DMS 273 treated with DMSO at 0.1 percent for 48 hours (cell line): ENCODE results near the gene IPP.
"Not testable (repeated sequence)": the region's sequence is repeated elsewhere in the genome, so short reads cannot be mapped to it uniquely, and the experiment has no call there.

Experiments
- DNase-seq: peaks from one replicate; lab custom pipeline; 2025; lab: John Stamatoyannopoulos, UW

The IPP gene

DNA sequence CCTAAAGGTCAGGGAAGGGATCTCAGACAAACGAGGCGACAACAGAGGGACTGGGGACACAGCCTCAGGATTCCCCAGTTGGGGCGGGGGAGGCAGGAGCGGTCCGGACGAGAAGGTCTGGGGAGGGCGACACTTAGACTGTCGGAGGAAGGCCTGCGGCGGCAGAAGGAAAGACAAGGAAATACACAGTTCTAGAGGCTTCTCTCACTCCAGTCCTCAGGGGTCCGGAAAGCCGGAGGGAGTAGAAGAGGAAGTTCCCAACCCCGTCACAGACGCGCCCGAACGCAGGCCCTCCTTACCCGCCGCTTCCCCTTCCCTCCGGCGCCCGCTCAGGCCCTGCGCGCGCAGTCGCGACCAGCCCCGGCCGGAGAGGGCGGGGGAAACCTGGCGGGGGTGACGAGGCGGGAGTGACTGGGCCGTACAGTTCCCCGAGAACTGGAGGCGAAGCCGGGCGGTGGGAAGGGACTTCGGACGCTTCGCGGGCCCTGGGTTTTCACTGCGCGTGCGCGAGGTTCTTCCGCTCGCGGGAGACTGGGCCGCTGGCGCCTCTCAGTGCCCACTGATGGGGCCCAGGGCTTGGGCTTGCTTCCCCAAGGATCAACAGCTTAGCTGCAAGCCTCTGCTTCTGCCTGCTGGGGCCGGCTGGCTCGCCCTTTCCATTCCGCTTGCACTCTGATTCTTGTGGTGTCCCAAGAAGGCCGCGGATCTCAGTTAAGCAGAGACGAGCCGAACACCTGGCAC lies at the start of gene IPP:
Gene IPP (minus strand): TSS at position 356 of the 741 bp plus-strand sequence. CDS start 4,242 bp downstream, outside the sequence.
- DNase-seq = peak; percentile 90

DNA sequence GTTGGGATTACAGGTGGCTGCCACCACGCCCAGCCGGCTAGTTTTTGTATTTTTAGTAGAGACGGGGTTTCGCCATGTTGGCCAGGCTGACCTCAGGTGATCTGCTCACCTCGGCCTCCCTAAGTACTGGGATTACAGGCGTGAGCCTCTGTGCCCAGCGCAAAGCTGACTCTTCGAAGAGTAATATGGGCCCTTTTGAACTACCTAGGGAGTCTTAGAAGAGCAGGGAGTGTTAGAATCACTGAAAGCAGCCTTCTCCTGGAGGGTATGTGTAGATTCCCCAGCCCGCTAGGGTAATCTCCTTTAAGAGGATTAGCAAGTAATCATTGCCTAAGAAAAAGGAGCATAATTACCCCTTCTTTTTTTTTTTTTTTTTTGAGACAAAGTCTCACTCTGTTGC lies 46.5 kb upstream of the IPP start:
- no peak for DNase-seq

GRCh38 chr1:45796381-45796780 lies 45.9 kb upstream of the IPP start:
- DNase-seq = no peak

- no peak for DNase-seq
Observed at GRCh38 chr1:45793942-45794604, 43.6 kb upstream of the IPP start.

DNA sequence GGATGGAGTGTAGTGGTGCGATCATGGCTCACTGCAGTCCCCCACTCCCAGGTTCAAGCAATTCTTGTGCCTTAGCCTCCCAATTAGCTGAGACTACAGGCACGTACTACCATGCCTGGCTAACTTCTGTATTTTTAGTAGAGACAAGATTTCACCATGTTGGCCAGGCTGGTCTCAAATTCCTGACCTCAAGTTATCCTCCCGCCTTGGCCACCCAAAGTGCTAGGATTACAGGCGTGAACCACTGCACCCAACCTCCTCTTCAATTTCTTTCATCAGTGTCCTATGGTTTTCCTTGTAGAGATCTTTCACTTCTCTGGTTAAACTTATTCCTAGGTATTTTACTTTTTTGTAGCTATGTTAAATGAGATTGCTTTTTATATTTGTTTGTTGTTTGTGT lies 42.3 kb upstream of the IPP start:
- no peak for DNase-seq

DNA sequence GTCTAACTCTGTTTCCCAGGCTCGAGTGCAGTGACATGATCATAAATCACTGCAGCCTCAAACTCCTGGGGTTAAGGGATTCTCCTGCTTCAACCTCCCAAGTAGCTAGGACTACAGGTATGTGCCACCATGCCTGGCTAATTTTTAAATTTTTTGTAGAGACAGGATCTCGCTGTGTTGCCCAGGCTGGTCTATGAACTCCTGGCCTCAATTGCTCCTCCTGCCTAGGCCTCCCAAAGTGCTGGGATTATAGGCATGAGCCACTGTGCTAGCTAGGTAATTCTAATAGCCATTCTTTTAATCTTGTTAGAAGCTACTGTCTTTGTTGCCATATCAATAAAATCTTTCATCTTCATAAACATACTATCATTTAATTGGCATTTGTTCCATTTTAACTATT lies 39.1 kb upstream of the IPP start:
- no peak for DNase-seq

- no peak for DNase-seq
Observed at GRCh38 chr1:45787905-45788304, 37.5 kb upstream of the IPP start.

DNA sequence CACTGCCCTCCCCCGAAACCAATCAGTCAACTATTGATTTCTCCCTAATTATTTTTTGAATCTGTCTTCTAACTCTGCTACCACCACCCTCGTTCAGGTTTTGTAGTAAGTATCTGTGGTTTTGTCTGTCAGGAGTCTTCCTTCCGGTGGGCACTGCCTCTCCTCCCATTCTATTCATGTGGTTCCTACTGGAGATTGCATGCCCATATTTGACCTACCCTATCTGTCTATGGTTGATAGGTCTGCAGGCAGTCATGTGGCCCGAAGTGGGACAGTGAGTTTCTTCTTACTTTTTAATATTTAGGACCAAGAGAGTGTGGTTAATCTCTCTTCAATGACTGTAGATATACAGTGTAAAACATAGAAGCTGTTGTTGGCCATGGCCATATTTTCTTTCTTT lies 35.1 kb upstream of the IPP start:
- DNase-seq = no peak

DNA sequence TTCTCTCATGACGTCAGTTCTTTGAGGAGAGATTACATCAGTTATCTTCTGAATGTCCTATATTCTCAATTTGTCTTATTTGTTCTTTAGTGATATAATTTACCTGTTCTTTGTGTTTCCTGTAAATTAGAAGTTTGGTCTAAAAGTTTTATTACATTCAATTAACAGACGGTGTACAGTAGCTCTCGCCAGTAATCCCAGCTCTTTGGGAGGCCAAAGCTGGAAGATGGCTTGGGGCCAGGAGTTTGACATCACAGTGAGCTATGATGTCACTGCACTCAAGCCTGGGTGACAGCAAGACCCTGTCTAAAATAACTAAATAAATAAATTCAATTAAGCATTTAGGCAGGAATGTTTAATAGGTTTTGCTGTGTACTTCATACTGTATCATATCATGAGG lies 25.3 kb upstream of the IPP start:
- DNase-seq = no peak

GRCh38 chr1:45772971-45773370 lies 22.5 kb upstream of the IPP start:
- no peak for DNase-seq

- peak; percentile 56 for DNase-seq
Observed at GRCh38 chr1:45769261-45769932, 18.9 kb upstream of the IPP start.

DNA sequence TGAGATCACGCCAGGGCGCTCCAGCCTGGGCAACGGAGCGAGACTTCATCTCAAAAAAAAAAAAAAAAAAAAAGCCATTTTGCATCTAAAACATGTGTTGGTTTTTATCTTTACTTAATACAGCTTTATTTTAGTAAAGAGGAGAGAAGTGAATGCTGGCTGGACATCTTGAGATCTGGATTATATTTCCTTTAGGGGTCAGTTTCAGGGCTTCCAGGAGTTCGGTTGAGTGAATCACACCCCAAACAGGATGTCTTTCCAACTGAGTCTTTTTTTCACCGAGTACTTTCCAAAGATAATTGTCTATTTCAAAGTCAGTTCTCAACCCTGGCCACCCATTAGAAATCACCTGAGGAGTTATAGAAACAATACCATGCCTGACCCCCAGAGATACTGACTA lies 16.6 kb upstream of the IPP start:
- DNase-seq = no peak

DNA sequence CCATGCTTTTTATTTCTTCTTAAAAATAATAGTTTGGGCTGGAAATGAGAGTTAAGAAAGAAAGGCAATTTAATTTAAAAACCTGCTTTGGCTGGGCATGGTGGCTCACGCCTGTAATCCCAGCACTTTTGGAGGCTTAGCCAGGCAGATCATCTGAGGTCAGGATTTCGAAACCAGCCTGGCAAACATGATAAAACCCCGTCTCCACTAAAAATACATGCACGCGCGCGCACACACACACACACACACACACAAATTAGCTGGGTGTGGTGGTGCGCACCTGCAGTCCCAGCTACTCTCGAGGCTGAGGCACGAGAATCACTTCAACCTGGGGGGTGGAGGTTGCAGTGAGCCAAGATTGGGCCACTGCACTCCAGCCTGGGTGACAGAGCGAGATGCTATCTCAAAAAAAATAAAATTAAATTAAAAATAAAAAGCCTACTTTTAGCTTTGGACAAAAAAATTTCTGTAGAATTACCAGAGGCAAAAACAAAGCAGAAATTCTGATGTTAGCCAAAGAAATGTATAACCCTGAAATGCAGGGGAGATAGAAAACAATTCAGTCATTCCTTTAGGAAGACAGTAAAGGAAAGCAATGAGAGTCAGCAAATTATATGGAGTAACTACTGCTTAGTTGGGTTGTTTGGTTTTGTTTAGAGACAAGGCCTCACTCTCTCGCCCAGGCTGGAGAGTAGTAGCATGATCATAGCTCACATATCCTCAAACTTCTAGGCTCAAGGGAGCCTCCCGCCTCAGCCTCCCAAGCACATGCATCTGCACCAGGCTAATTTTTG lies 15.7 kb upstream of the IPP start:
- DNase-seq = no peak

GRCh38 chr1:45762291-45762690 lies 11.8 kb upstream of the IPP start:
- no peak for DNase-seq

DNA sequence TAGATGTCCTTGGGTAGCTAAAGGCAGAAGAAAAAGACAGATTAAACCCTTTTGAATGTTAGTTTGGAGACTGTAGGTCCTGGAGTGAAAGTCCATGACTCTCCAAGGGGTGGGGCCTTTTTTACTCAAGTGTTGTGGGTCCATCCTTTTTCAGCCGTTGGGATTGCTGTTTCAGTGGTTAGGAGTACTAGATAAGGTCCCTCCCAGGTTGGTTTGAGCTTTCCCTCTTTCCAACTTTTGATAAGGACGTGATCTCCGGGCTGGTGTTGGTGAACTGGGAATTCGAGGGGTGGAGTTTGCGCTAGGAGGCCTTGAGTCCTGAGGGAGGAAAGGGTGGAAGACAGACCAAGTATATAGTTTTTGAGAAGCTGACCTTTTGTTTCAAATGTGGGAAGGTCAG lies 5.2 kb upstream of the IPP start:
- no peak for DNase-seq

DNA sequence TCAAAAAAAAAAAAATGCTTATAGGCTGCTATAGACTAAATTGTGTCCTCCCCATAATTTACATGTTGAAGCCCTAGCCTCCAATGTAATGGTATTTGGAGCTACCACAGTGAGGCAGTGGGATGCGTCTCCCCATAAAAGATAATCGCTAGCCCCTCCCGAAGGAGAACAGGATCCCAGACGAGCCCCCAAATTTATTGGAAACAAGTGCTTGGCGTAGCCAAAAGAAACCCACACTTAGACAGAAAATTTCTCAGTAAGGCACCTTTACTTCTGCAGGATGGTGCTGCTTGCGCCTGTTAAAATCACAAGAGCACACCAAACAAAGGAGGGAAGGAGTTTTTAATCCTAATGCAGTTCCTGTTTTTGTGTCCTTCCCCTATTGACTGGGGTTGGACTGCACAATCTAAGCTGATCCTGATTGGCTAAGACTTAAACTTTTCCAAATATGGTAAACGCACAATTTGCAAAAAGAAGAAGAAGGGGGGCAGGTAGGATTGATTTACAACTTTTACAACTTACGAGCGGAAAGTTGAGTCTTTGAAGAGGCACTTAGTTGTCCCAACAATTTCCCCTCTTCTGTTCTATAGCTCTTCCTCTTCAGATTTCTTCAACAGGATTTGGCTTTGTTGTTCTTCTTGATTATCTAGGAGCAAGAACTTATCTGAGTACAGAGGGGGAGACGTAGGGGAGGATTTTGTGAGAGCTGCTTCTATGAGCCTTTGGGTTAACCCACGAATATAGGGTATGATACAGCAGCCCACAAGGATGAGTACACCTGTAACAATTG lies 3.0 kb upstream of the IPP start:
- DNase-seq = no peak

- no peak for DNase-seq
Observed at GRCh38 chr1:45752441-45753052, 2.1 kb upstream of the IPP start.

- DNase-seq = no peak
Observed at GRCh38 chr1:45752014-45752413, 1.6 kb upstream of the IPP start.

DNA sequence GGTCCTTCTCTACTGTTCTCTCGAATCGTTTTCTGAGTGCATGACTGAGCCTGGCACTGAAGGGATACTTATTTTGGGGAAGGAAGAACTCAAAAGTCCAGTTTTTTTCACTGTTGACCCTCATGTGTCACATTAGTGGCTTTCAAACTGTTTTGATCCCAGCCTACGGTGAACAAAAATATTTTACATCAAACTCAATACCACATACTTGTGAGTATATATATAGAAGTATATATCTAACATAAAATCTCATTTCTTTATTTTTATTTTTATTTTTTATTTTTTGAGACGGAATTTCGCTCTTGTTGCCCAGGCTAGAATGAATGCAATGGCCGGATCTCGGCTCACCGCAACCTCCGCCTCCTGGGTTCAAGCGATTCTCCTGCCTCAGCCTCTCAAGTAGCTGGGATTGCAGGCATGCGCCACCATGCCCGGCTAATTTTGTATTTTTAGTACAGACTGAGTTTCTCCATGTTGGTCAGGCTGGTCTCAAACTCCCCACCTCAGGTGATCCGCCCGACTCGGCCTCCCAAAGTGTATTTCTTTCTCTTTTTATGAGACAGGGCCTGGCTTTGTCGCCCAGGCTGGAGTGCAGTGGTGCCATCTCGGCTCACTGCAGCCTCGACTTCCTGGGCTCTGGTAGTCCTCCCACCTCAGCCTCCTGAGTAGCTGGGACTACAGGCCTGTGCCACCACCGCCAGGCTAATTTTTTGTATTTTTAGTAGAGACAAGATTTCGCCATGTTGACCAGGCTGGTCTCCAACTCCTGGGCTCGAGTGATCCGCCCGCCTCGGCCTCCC lies 786 bp upstream of the IPP start:
- not testable (repeated sequence) for DNase-seq

DNA sequence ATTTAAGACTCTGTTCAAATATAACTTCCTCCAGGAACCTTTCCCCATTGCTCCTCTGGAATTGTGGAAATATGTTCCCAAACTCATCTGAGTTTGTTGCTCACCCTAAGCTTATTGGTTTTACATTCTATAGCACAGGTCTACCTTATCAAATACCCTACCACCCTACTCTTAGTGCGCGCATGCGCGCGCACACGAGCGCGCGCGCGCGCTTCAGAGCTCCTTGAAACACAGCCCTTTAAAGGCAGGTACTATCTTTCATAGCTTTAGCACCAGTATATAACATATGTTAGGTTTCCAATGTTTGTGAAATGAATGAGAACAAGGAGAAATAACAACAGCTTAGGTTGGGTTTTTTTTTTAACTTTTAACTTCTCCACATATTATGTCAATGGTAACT lies 3.5 kb downstream of the IPP start:
- no peak for DNase-seq
